DOHH2 (cell line): ENCODE data around the gene OR52K1.

ENCODE experiments used
- H3F3A ChIP-seq: fragments of 200-600 bp; sonication (generic), shearing (Covaris generic); 2 replicates; pipeline ENCODE4 v1.6.0; 2016; ENCODE audit warnings: antibody characterized with exemption, mild to moderate bottlenecking; ENCODE audit not compliant: control insufficient read depth, insufficient read depth
- H3K27ac ChIP-seq: fragments of 200-600 bp; sonication (generic); 2 replicates; pipeline ENCODE4 v1.5.1; 2014; ENCODE audit warnings: low read depth, mild to moderate bottlenecking, low read length, moderate library complexity
- H3K27me3 ChIP-seq: fragments of 200-600 bp; sonication (generic); 2 replicates; pipeline ENCODE4 v1.6.1; 2014; ENCODE audit warnings: mild to moderate bottlenecking, low read length, mixed read lengths; ENCODE audit not compliant: control insufficient read depth
- H3K36me3 ChIP-seq: fragments of 200-600 bp; sonication (generic); 2 replicates; pipeline ENCODE4 v1.6.1; 2014; ENCODE audit warnings: mild to moderate bottlenecking, low read length, moderate library complexity, mixed read lengths; ENCODE audit not compliant: control insufficient read depth
- H3K4me1 ChIP-seq: fragments of 200-600 bp; sonication (generic); 2 replicates; pipeline ENCODE4 v1.6.1; 2014; ENCODE audit warnings: mild to moderate bottlenecking, low read length, mixed read lengths; ENCODE audit not compliant: control insufficient read depth
- H3K4me2 ChIP-seq: fragments of 200-600 bp; sonication (generic); 2 replicates; pipeline ENCODE4 v1.6.0; 2014; ENCODE audit warnings: mild to moderate bottlenecking, low read length, moderate library complexity
- H3K4me3 ChIP-seq: fragments of 200-600 bp; sonication (generic); 2 replicates; pipeline ENCODE4 v1.5.1; 2014; ENCODE audit warnings: mild to moderate bottlenecking, low read length, mixed read lengths
- H3K79me2 ChIP-seq: fragments of 200-600 bp; sonication (generic); 2 replicates; pipeline ENCODE4 v1.6.1; 2014; ENCODE audit warnings: mild to moderate bottlenecking, low read length, mixed read lengths; ENCODE audit not compliant: control insufficient read depth
- H3K9me2 ChIP-seq: fragments of 200-600 bp; sonication (generic); replicated peaks from 2 replicates; pipeline ENCODE4 v1.6.1; 2014; ENCODE audit warnings: mild to moderate bottlenecking, low read length, mixed read lengths; ENCODE audit not compliant: control insufficient read depth
- H3K9me3 ChIP-seq: fragments of 200-600 bp; sonication (generic); 2 replicates; pipeline ENCODE4 v1.6.1; 2014; ENCODE audit warnings: antibody characterized with exemption, low read length, mixed read lengths; ENCODE audit not compliant: control insufficient read depth, insufficient read depth
- H4K20me1 ChIP-seq: fragments of 200-600 bp; sonication (generic); 2 replicates; pipeline ENCODE4 v1.6.0; 2014; ENCODE audit warnings: low read depth, mild to moderate bottlenecking, antibody characterized with exemption, low read length, moderate library complexity; ENCODE audit not compliant: control insufficient read depth, insufficient read depth
- EZH2phosphoT487 ChIP-seq: fragments of 200-600 bp; sonication (generic); IDR thresholded peaks from 2 replicates; pipeline ENCODE4 v1.6.1; 2017; ENCODE audit warnings: borderline replicate concordance, mild to moderate bottlenecking, antibody characterized with exemption, low read length, moderate library complexity, mixed read lengths
- TF ChIP-seq, protein P1 (sequence below): fragments of 200-600 bp; sonication (generic); IDR thresholded peaks from one replicate; pipeline ENCODE4 v1.5.1; 2014; ENCODE audit warnings: antibody characterized with exemption, mild to moderate bottlenecking, low read depth, low read length; ENCODE audit not compliant: poor library complexity, severe bottlenecking

Gene OR52K1

DNA sequence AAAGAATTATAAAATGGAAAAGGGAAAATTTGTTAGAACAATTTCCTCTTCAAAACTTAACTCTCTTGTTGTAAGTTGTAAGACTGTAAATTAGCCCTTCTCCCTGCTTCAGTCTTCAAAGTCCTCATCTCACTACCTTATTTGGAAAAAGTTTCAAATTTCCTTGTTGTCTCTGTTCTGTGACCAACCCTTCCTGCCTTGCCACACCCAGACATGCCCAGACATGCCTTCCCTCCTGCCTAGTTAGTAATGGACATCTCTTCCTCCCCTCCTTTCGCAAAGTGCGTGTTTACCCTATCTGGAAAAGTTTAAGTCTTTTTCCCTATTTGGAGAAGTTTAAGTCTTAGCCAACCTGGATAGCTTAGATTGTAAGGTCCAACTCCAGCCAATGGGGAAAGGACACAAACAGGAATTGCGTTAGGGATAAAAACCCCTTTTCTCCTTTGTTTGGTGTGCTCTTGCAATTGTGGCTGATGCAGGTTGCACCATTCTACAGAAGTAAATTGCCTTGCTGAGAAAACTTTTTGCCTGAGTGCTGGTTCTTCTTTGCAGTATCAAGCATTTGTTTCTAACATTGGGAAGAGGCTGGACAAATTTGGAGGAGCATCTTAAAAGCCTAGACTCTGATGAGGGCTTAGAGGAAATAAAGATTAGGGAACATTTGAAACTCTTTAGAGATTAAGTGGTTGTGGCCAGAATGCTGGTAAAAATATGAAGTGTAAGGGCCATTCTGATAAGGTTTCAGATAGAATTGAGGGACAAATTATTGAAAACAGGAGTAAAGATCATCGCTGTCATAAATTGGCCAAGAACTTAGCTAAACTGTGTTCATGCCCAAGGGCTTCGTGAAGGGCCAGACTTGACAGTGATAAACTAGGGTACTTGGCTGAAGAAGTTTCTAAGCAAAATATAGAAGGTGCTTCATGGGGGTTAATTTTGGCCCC is 18.0 kb upstream of the OR52K1 start:
- no peaks in the 10 kb centered on the region for H4K20me1 ChIP-seq
- H3K9me2 ChIP-seq = no peaks in the 10 kb centered on the region
- no peaks in the 10 kb centered on the region for H3F3A ChIP-seq
- H3K4me2 ChIP-seq = no peak overlapping the region
- no peaks in the 10 kb centered on the region for H3K79me2 ChIP-seq
- H3K4me3 ChIP-seq = no peak overlapping the region
- H3K27me3 ChIP-seq = no peaks in the 10 kb centered on the region
- no peak overlapping the region for H3K27ac ChIP-seq
- H3K4me1 ChIP-seq = no peaks in the 10 kb centered on the region
- TF ChIP-seq, protein P1, sequence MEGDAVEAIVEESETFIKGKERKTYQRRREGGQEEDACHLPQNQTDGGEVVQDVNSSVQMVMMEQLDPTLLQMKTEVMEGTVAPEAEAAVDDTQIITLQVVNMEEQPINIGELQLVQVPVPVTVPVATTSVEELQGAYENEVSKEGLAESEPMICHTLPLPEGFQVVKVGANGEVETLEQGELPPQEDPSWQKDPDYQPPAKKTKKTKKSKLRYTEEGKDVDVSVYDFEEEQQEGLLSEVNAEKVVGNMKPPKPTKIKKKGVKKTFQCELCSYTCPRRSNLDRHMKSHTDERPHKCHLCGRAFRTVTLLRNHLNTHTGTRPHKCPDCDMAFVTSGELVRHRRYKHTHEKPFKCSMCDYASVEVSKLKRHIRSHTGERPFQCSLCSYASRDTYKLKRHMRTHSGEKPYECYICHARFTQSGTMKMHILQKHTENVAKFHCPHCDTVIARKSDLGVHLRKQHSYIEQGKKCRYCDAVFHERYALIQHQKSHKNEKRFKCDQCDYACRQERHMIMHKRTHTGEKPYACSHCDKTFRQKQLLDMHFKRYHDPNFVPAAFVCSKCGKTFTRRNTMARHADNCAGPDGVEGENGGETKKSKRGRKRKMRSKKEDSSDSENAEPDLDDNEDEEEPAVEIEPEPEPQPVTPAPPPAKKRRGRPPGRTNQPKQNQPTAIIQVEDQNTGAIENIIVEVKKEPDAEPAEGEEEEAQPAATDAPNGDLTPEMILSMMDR = no peak
- no peak for TF ChIP-seq EZH2phosphoT487
- no peaks in the 10 kb centered on the region; the same call in 1 of the 2 replicates for H3K9me3 ChIP-seq
- no peaks in the 10 kb centered on the region for H3K36me3 ChIP-seq

DNA sequence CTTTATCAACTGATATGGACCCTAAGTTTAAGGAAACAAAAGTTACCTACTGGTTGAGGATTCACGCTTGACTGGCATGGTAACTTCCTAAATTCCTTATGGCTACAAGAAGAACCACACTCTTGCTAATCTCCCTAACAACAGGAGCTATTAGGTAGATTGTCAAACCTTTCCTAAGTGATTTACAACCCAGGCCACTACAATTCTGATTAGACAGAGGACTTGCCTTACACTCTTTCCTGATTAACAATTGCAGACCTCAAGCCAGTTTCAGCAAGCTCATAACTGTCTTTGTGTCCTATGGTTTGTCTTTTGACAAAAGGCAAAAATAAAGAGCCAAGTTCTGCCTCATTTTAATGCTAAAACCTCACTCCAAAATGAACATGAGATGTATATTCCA is 17.0 kb upstream of the OR52K1 start:
- no peaks in the 10 kb centered on the region for H3K79me2 ChIP-seq
- no peak overlapping the region for H3K27ac ChIP-seq
- H3K36me3 ChIP-seq = no peaks in the 10 kb centered on the region
- no peaks in the 10 kb centered on the region for H3F3A ChIP-seq
- H3K4me1 ChIP-seq = no peaks in the 10 kb centered on the region
- H3K9me2 ChIP-seq = no peaks in the 10 kb centered on the region
- H3K4me2 ChIP-seq = no peak overlapping the region
- TF ChIP-seq, protein P1 = no peak
- no peak for TF ChIP-seq EZH2phosphoT487
- no peaks in the 10 kb centered on the region for H3K27me3 ChIP-seq
- no peaks in the 10 kb centered on the region; the same call in 1 of the 2 replicates for H3K9me3 ChIP-seq
- H4K20me1 ChIP-seq = no peaks in the 10 kb centered on the region
- no peak overlapping the region for H3K4me3 ChIP-seq

DNA sequence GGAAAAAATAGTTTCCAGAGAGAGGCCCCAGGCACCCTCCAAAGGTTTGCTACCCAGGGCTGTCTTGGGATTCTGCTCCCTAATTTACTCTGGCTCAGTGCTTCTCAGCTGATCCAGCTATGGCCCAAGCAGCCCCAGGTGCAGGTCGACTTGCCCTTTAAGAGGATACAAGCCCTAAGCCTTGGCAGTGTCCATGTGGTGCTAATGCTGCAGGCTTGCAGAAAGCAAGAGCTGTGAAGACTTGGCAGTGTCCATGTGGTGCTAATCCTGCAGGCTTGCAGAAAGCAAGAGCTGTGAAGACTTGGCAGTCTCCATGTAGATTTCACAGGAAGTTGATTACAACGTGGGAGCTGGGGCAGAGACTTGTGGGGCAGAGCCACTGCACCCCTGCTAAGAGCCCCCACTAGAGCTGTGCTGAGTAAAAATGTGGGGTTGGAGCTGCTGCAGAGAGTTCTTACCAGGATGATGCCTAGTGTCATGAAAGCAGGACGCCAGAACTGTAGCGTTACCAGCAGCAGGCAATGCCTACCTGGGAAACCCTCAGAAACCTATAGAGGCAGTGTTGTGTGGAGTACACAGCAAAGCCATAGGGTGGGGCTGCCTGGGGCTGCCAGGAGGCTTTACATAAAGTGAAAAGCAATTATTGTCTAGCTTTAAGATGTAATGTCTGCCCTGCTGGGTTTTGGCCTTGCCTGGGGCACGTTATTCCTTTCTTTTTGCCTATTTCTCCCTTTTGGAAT is 16.1 kb upstream of the OR52K1 start:
- no peaks in the 10 kb centered on the region for H3F3A ChIP-seq
- H3K79me2 ChIP-seq = no peaks in the 10 kb centered on the region
- no peaks in the 10 kb centered on the region for H4K20me1 ChIP-seq
- no peaks in the 10 kb centered on the region for H3K4me1 ChIP-seq
- H3K9me3 ChIP-seq = no peaks in the 10 kb centered on the region; the same call in 1 of the 2 replicates
- no peaks in the 10 kb centered on the region for H3K9me2 ChIP-seq
- H3K27me3 ChIP-seq = no peaks in the 10 kb centered on the region
- H3K27ac ChIP-seq = no peak overlapping the region
- no peak for TF ChIP-seq EZH2phosphoT487
- TF ChIP-seq, protein P1 = no peak
- H3K36me3 ChIP-seq = no peaks in the 10 kb centered on the region
- H3K4me2 ChIP-seq = no peak overlapping the region
- H3K4me3 ChIP-seq = no peak overlapping the region
